ENCODE measurements around the gene COL4A1.

The COL4A1 gene

DNA sequence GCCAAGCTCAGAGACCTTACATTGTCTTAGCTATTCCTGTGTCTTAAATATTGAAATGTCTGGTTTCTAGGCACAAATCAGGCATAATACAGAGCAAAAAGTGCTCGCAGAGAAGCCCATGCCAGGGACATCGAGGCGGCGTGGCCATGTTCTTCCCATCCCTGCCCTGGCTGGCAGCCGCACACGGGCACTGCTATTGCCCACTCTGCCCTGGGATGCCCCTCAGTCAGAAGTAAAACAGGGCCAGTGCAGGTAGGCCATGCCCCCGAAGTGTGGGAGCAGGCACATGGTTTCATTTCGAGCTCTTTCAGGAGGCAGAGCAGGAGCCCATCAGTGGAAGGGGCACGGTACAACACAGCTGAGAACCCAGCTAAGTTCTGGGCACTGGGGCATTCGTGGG is 113.5 kb downstream of the COL4A1 start:
- DNase-seq (ENCODE audit: low spot score in 2 of 2), result no peak
- ATAC-seq (replicated peaks; ENCODE audit: extremely low read depth, poor library complexity, severe bottlenecking), result no peak
- peaks cover 2% of the 10 kb centered on the region for H3K36me3 Mint-ChIP-seq (ENCODE audit: insufficient read depth)
- H3K27ac Mint-ChIP-seq (ENCODE audit: low read depth), result no peak overlapping the region
- peaks cover 47% of the 10 kb centered on the region for H3K27me3 Mint-ChIP-seq
- no peak overlapping the region for H3K4me3 Mint-ChIP-seq
- H3K4me1 Mint-ChIP-seq, result no peaks in the 10 kb centered on the region
- no peaks in the 10 kb centered on the region for H3K9me3 Mint-ChIP-seq

DNA sequence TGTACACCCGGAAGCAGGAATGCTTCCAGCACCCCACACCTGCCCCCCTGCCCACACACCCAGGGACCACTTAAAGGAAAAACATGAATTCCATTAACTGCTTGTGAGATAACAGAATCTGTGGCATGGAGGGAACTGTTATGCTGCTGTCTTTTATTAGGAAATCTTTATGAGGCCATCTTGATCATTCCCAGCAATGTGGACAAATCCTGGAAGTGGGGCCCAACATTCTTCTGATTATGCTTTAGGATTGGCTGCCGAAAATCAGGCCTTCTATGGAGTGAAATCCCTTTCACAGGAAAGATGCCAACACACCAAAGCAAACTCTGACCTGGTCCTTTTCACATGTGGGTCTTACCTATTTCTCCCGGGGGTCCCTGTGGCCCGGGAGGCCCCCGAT is 114.5 kb downstream of the COL4A1 start:
- no peaks in the 10 kb centered on the region for H3K4me1 Mint-ChIP-seq
- ATAC-seq (replicated peaks; ENCODE audit: extremely low read depth, poor library complexity, severe bottlenecking) (no peak), DNase-seq (ENCODE audit: low spot score in 2 of 2) (no peak)
- no peaks in the 10 kb centered on the region for H3K9me3 Mint-ChIP-seq
- H3K36me3 Mint-ChIP-seq (ENCODE audit: insufficient read depth), result peaks cover 2% of the 10 kb centered on the region
- H3K27me3 Mint-ChIP-seq, result peaks cover 47% of the 10 kb centered on the region
- no peak overlapping the region for H3K4me3 Mint-ChIP-seq
- H3K27ac Mint-ChIP-seq (ENCODE audit: low read depth), result no peak overlapping the region

DNA sequence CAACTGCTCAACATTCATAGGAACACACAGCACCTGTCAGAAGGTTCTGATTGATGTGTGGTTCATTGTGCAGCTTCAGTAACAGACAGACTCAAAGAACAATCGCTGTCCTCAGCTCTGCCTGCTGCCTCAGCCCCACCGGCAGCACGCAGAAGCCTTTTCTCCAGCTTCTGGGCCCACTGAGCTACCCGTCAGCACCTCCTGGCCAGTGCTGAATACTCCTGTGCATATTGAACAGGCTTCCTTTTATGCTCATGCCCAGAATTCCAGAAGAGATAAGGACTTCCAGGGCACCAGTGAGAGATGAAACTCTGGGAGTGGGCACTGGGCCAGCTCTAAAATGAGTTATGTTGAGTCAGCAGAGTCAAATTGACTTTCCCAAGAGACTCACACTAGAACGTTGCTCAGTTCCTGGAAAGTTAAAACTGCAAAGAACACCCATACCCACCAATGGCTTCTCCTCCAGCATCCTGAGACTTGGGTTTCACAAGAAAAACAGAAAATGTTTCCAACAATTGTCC is 119.3 kb downstream of the COL4A1 start:
- ATAC-seq (replicated peaks; ENCODE audit: extremely low read depth, poor library complexity, severe bottlenecking) (no peak), DNase-seq (ENCODE audit: low spot score in 2 of 2) (no peak)
- no peaks in the 10 kb centered on the region for H3K9me3 Mint-ChIP-seq
- H3K27me3 Mint-ChIP-seq, result peaks cover 18% of the 10 kb centered on the region
- H3K36me3 Mint-ChIP-seq (ENCODE audit: insufficient read depth), result no peaks in the 10 kb centered on the region
- no peaks in the 10 kb centered on the region for H3K4me1 Mint-ChIP-seq
- no peak overlapping the region for H3K27ac Mint-ChIP-seq (ENCODE audit: low read depth)
- H3K4me3 Mint-ChIP-seq, result no peak overlapping the region

DNA sequence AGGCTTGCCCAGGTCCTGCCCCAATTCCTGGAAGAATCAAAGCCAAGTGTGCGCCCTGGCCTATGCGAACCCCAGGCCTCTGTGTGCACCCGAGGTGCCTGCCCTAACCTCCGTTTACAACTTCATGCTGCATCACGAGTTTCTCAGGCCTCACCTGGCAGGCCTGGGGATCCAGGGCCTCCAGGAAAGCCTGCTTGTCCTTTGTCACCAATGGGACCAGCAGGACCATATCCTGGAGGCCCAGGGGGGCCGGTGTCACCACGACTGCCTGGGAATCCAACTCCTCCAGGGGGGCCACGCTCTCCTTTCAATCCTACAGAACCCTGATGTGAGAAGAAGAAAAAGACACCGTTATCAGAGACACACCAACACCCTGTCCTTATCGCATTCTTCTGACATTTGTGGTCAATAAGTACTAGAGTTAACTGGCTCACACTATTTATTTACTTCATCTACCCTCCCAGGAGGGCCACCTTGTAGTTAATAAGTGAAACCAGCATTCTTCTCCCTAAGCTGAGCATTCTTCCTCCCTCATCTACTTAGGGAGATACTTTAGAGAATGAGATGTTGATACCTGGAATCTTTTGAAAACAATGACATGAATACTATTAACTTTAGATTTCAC is 120.6 kb downstream of the COL4A1 start:
- Mint-ChIP-seq H3K9me3 (no peaks in the 10 kb centered on the region), H3K27me3 (peaks cover 8% of the 10 kb centered on the region), H3K4me3 (no peak overlapping the region), H3K4me1 (no peaks in the 10 kb centered on the region), H3K36me3 (ENCODE audit: insufficient read depth) (no peaks in the 10 kb centered on the region), H3K27ac (ENCODE audit: low read depth) (no peak overlapping the region)
- DNase-seq (ENCODE audit: low spot score in 2 of 2) (no peak), ATAC-seq (replicated peaks; ENCODE audit: extremely low read depth, poor library complexity, severe bottlenecking) (no peak)

DNA sequence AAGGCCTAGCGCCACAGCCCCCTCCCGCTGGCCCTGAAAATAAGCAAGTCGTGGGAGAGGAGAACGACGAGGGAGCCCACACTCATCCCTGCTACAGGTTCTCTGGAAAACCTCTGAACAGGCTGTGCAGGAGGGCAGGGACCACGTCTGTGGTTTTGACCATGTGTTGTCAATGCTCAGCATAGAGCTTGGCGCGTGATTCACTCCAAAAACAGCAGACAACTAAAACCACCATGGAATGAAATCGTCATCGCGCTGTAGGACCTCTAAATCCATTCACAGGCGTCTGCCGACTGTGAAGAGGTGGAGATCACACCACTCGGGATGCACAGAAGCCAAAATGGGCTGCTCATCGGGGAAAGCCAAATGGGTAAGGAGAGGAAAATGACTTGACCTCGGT is 121.3 kb downstream of the COL4A1 start:
- H3K36me3 Mint-ChIP-seq (ENCODE audit: insufficient read depth), result no peaks in the 10 kb centered on the region
- no peak overlapping the region for H3K27ac Mint-ChIP-seq (ENCODE audit: low read depth)
- no peaks in the 10 kb centered on the region for H3K9me3 Mint-ChIP-seq
- no peak overlapping the region for H3K4me3 Mint-ChIP-seq
- DNase-seq (ENCODE audit: low spot score in 2 of 2) (no peak), ATAC-seq (replicated peaks; ENCODE audit: extremely low read depth, poor library complexity, severe bottlenecking) (no peak)
- peaks cover 6% of the 10 kb centered on the region for H3K27me3 Mint-ChIP-seq
- H3K4me1 Mint-ChIP-seq, result no peaks in the 10 kb centered on the region

DNA sequence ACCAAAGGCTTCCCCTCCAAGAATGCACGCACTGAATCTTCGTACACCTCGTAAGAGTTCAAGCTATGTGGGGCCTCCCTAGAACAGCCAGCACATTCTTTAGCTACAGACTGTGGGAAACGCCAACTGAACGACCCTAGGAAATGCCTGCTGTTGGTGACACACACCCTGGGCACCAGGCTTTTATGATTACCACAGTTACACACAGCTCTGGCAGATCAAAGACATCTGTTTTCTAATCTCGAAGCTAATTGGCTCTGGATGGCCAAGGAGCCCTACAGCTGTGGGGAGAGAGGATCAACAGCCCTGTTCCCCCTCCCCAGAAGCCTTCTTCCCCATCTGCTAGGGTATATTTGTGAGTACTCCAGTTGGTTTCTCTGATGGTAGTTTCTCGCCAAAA is 123.0 kb downstream of the COL4A1 start:
- ATAC-seq (replicated peaks; ENCODE audit: extremely low read depth, poor library complexity, severe bottlenecking) (no peak), DNase-seq (ENCODE audit: low spot score in 2 of 2) (no peak)
- H3K9me3 Mint-ChIP-seq, result no peaks in the 10 kb centered on the region
- no peaks in the 10 kb centered on the region for H3K36me3 Mint-ChIP-seq (ENCODE audit: insufficient read depth)
- no peak overlapping the region for H3K27ac Mint-ChIP-seq (ENCODE audit: low read depth)
- H3K27me3 Mint-ChIP-seq, result no peaks in the 10 kb centered on the region
- H3K4me3 Mint-ChIP-seq, result no peak overlapping the region
- H3K4me1 Mint-ChIP-seq, result no peaks in the 10 kb centered on the region

DNA sequence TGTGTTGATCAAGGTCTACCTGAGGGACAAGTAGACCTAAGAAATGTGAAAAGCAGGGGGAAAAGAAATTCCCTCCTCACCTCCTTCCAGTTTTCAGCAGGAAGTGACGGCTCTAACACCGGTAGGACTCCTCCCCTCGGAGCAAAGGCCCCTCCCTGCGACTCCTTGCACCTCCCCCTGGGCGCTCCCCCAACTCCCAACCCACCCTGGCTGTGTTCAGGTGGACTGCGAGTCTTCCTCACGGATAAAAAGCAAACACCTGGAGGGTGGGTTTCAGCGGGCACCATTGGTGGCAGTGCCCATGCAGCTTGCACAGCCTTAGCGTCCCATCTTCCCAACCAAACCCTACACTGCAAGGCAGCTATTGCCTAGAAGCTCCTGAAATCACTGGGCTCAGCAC is 124.5 kb downstream of the COL4A1 start:
- DNase-seq (ENCODE audit: low spot score in 2 of 2) (no peak), ATAC-seq (replicated peaks; ENCODE audit: extremely low read depth, poor library complexity, severe bottlenecking) (no peak)
- Mint-ChIP-seq H3K36me3 (ENCODE audit: insufficient read depth) (no peaks in the 10 kb centered on the region), H3K27me3 (no peaks in the 10 kb centered on the region), H3K4me1 (no peaks in the 10 kb centered on the region), H3K4me3 (no peak overlapping the region), H3K27ac (ENCODE audit: low read depth) (no peak overlapping the region), H3K9me3 (no peaks in the 10 kb centered on the region)

DNA sequence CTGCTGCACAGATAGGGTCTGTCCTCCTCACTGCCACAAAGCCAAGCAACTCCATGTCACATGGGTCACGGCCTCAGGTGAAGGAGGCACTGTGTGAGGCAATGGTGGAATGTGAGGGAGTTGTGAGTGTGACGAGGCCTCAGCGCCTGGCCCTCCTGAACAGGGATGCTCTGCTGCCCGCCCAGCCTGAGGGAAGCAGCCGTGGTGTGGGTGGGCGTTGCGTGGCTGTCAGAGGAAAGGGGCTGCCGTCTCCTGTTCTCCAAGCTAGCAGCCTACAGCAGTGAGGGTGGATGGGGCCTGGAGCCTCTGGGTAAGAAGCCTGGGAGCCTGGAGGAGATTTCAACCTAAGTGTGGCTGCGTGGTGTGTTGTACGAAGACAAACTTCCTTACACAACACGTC is 125.0 kb downstream of the COL4A1 start:
- H3K27ac Mint-ChIP-seq (ENCODE audit: low read depth), result no peak overlapping the region
- no peaks in the 10 kb centered on the region for H3K36me3 Mint-ChIP-seq (ENCODE audit: insufficient read depth)
- no peak for DNase-seq (ENCODE audit: low spot score in 2 of 2)
- no peak overlapping the region for H3K4me3 Mint-ChIP-seq
- no peak for ATAC-seq (replicated peaks; ENCODE audit: extremely low read depth, poor library complexity, severe bottlenecking)
- H3K4me1 Mint-ChIP-seq, result no peaks in the 10 kb centered on the region
- no peaks in the 10 kb centered on the region for H3K27me3 Mint-ChIP-seq
- no peaks in the 10 kb centered on the region for H3K9me3 Mint-ChIP-seq

DNA sequence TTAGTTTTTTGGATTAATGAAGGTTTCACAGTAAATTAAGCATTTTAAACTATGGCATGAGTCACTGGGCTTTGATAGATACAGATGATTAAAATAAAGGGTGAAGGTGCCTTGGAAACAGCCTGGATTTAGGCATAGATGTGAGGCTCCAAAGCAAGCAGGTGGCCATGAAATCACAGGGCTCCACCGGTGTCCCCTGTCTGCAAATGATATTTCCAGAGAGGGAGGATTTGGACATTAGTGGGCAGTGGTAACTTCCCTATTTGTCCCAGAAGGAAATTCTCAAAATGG is 127.2 kb downstream of the COL4A1 start:
- H3K36me3 Mint-ChIP-seq (ENCODE audit: insufficient read depth), result no peaks in the 10 kb centered on the region
- no peaks in the 10 kb centered on the region for H3K27me3 Mint-ChIP-seq
- DNase-seq (ENCODE audit: low spot score in 2 of 2), result no peak
- no peaks in the 10 kb centered on the region for H3K4me1 Mint-ChIP-seq
- H3K27ac Mint-ChIP-seq (ENCODE audit: low read depth), result no peak overlapping the region
- H3K4me3 Mint-ChIP-seq, result no peak overlapping the region
- peaks cover 1% of the 10 kb centered on the region for H3K9me3 Mint-ChIP-seq
- no peak for ATAC-seq (replicated peaks; ENCODE audit: extremely low read depth, poor library complexity, severe bottlenecking)

DNA sequence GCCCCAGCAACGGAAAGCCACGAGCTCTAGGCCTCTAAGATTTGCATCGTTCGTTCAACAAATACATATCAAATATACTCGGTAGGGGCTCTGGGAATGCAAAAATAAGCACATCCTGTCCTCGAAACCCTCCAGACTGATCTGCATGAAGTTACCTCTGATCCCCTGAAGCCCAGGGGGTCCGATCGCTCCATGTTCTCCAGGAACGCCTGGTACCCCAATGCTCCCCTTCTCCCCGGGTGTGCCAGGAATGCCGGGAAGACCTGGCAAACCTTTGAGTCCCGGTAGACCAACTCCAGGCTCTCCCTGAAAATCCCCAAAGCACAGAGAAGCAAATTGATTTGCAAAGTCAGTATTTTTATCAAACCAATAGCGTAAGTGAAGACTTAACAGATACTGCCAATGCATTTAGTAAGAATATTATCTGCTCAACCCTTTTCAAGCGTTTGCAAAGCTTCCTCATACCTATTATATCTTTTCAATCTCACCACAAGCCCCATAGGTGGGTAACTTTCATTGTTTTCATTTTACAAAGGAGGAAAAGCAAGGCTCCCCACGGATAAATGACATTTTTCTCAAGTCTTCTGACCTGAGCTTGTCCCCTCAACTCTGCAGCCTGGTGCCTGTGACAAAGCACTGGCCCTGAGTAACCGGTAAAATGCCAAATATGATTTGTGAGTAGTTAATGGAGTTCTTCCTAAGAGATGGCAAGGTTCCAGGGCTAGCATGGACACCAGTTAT is 127.7 kb downstream of the COL4A1 start:
- peaks cover 5% of the 10 kb centered on the region for H3K9me3 Mint-ChIP-seq

DNA sequence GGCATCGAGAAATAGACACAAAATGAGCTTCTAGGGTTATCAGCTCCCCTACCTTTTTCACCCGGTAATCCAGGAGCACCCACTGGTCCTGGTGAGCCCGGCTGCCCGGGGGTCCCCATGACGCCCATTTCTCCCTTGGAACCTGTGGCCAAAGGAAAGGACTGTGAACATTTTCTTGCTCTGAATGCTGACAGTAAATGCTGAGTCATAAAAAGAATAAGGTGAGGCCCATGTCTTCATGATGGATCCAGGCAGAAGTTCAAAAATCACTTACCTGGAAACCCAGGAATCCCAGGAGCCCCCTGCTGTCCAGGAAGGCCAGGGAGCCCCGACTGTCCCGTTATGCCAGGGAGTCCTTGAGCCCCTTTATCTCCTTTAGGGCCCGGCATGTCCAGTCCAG is 129.2 kb downstream of the COL4A1 start:
- peaks cover 10% of the 10 kb centered on the region for H3K9me3 Mint-ChIP-seq
- no peak for DNase-seq (ENCODE audit: low spot score in 2 of 2)
- no peaks in the 10 kb centered on the region for H3K36me3 Mint-ChIP-seq (ENCODE audit: insufficient read depth)
- no peaks in the 10 kb centered on the region for H3K4me1 Mint-ChIP-seq
- H3K27me3 Mint-ChIP-seq, result no peaks in the 10 kb centered on the region
- no peak overlapping the region for H3K4me3 Mint-ChIP-seq
- H3K27ac Mint-ChIP-seq (ENCODE audit: low read depth), result no peak overlapping the region
- ATAC-seq (replicated peaks; ENCODE audit: extremely low read depth, poor library complexity, severe bottlenecking), result no peak

More for the DNA sequence above, 127.7 kb downstream of the COL4A1 start:
- DNase-seq (ENCODE audit: low spot score in 2 of 2), result no peak
- Mint-ChIP-seq H3K36me3 (ENCODE audit: insufficient read depth) (no peaks in the 10 kb centered on the region), H3K4me1 (no peaks in the 10 kb centered on the region), H3K27me3 (no peaks in the 10 kb centered on the region), H3K27ac (ENCODE audit: low read depth) (no peak overlapping the region), H3K4me3 (no peak overlapping the region)
- ATAC-seq (replicated peaks; ENCODE audit: extremely low read depth, poor library complexity, severe bottlenecking), result no peak

DNA sequence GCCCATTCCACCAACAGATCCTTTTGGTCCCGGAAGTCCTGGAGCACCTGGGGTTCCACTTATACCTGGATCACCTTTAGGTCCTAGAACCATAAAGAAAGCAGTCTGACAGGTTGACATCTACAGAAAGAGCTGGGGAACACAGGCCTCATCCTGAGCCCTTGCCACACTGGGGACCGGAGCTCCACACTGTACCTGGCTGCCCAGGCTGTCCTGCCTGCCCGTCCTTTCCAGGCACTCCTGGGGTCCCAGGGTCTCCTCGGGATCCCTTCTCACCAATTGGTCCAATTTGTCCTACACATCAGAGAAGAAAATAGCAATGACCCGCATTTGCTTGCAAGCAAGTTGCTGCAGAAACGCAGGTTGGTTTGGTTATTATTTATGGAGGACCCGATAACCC is 130.5 kb downstream of the COL4A1 start:
- Mint-ChIP-seq H3K4me1 (no peaks in the 10 kb centered on the region), H3K27me3 (no peaks in the 10 kb centered on the region), H3K36me3 (ENCODE audit: insufficient read depth) (no peaks in the 10 kb centered on the region), H3K9me3 (peaks cover 12% of the 10 kb centered on the region), H3K27ac (ENCODE audit: low read depth) (no peak overlapping the region), H3K4me3 (no peak overlapping the region)
- ATAC-seq (replicated peaks; ENCODE audit: extremely low read depth, poor library complexity, severe bottlenecking) (no peak), DNase-seq (ENCODE audit: low spot score in 2 of 2) (no peak)

DNA sequence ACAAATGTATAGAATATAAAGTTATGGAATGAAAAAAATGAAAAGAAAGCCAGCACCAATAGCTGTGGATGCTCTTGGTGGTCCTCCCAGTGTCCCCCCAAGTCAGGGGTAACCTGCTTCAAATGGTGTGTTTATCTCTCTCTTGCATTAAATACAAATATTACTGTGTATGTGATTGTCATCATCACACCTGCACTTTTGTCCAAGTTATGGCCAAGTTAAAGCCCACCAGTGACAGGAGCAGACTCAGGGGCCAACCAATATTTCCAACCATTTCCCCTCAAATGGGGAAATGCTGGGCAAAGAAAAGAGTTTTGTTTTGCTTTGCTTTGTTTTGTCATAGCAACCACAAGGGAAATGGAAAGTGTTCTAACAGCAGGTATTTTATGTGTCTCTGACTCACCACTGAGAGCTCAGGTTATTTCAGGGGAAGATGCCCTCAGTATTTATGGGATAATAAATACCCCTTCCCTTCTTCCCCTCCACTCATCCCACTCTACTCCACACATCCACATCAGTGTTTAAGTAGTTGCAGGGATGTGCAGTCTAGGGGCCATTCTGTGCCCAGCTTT is 133.6 kb downstream of the COL4A1 start:
- ATAC-seq (replicated peaks; ENCODE audit: extremely low read depth, poor library complexity, severe bottlenecking), result no peak
- H3K27me3 Mint-ChIP-seq, result no peaks in the 10 kb centered on the region
- no peak overlapping the region for H3K27ac Mint-ChIP-seq (ENCODE audit: low read depth)

More for the DNA sequence above, 133.6 kb downstream of the COL4A1 start:
- Mint-ChIP-seq H3K9me3 (peaks cover 12% of the 10 kb centered on the region), H3K36me3 (ENCODE audit: insufficient read depth) (no peaks in the 10 kb centered on the region), H3K4me3 (no peak overlapping the region), H3K4me1 (no peaks in the 10 kb centered on the region)
- DNase-seq (ENCODE audit: low spot score in 2 of 2), result no peak
